ENCODE results near the gene TCF19.
A peak's percentile ranks its signal among the peaks of the same experiment; 100 is the strongest.
"Not testable (repeated sequence)": the region's sequence is repeated elsewhere in the genome, so short reads cannot be mapped to it uniquely, and the experiment has no call there.

Gene TCF19

DNA sequence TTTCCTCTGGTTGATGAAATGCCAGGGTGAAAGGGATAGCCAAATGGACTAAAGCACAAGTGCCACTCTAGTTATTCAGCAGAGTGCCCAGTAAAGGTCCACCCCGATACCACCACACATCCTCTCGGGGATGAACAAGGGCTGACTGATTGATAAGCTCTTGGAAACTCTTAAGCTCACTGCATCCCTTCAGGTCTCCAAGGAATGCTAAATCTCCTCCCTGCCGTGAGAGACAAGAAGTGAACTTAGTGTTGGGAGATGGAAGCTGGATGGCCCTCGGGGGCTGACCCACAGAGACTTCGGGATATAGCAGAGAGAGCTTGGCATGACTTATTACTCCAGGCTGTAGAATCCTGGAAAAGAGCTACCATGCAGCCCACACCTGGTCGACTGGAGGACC, 25.5 kb downstream of the TCF19 start:
- DNase-seq: not testable (repeated sequence)

DNA sequence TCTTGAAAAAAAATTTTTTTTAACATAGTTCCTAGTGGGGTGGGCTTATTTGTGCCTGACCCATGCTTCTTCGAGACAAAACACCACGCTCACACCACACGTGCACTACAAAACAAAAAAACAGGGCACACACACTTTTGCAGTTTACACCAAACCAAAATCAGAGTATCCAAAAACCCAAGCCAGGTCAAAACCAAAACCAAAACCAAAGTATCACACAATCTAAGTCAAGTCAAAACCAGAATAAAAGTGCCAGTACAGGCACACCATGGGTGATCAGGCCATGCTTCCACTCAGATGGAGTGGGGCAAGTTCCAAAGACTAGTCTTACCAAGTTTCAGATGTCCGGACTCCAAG, 27.3 kb downstream of the TCF19 start:
- peak in 1 of 5 donors; percentile 31 for DNase-seq

DNA sequence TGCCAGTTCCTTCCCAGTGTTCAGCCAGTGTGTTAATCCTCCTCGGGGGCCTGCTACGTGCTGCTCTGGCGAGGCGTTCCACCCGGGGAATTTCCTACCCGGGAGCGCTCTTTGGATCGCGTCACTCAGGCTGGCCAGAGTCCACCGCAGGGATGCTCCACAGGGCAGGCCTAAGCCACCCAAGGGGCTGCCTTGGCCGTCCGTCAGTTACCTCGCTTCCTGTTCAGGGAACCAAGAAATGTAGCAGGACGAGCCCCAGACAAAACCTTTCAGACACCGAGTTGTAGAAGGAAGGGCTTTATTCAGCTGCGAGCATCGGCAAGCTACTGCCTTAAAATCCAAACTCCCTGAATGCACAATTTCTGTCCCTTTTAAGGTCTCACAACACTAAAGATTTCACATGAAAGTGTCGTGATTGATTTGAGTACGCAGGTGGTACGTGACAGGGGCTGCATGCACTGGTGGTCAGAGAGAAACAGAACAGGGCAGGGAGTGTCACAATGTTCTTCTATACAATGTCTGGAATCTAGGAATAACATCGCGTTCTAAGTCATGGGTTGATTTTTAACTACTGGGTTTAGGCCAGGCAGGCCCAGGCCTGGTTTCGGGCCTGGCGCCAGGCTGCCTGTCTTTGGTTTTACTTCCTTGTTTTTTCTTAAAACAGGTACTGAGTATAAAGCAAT, 27.8 kb downstream of the TCF19 start:
- no peak for DNase-seq

DNA sequence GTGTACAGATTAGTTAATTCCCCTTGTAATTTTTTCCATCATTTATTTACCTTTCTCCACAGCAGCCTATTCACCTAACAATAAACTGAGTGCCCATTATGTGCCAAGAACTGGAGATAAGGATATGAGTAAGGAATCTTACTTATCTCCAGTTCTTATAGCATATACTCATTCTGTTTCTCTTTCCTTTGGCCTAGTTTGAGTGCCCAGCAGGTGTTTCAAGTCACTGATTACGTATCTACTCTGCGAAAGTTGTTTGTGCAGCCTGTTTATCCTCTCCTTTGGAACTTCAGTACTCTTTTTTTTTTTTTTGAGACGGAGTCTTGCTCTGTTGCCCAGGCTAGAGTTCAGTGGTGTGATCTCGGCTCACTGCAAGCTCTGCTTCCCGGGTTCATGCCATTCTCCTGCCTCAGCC, 29.4 kb downstream of the TCF19 start:
- no peak for DNase-seq

DNA sequence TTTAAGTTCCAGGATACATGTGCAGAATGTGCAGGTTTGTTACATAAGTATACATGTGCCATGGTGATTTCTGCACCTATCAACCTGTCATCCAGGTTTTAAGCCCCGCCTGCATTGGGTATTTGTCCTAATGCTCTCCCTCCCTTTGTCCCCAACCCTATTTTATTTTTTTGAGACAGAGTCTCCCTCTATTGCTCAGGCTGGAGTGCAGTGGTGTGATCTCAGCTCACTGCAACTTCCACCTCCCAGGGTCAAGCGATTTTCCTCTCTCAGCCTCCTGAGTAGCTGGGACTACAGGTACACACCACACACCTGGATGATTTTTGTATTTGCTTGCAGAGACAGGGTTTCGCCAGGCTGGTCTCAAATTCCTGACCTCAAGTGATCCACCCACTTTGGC, 30.8 kb downstream of the TCF19 start:
- DNase-seq: not testable (repeated sequence)

DNA sequence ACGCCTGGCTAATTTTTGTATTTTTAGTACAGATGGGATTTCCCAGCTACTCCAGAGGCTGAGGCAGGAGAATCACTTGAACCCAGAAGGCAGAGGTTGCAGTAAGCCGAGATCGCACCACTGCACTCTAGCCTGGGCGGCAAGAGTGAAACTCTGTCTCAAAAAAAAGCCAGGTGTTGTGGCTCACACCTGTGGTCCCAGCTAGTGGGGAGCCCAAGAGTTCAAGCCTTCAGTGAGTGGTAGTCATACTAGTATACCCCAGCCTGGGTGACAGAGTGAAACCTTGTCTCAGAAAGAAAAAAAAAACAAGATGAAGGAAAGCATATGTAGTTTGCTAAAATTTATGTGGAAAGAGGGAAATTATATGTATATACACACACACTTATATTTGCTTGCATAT, 32.1 kb downstream of the TCF19 start:
- DNase-seq: no peak

DNA sequence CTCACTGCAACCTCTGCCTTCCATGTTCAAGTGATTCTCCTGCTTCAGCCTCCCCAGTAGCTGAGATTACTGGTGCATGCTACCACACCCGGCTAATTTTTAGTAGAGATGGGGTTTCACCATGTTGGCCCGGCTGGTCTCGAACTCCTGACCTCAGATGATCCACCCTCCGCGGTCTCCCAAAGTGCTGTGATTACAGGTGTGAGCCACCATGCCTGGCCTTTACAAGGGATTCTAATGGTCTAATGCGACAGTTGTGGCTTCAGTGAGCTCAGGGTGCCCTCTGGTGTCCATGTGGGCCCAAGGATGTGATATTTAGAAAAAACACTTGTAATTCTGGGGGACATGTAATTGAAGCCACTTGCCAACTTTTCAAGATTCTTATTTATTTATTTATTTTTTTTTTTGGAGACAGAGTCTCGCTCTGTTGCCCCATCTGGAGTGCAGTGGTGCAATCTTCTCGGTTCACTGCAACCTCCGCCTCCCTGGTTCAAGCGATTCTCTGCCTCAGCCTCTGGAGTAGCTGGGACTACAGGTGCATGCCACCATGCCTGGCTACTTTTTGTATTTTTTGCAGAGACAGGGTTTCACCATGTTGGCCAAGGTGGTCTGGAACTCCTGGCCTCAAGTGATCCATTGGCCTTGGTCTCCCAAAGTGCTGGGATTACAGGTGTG, 34.2 kb downstream of the TCF19 start:
- DNase-seq: peak in 4 of 5 donors; percentile 15 to 64 (median 34)

DNA sequence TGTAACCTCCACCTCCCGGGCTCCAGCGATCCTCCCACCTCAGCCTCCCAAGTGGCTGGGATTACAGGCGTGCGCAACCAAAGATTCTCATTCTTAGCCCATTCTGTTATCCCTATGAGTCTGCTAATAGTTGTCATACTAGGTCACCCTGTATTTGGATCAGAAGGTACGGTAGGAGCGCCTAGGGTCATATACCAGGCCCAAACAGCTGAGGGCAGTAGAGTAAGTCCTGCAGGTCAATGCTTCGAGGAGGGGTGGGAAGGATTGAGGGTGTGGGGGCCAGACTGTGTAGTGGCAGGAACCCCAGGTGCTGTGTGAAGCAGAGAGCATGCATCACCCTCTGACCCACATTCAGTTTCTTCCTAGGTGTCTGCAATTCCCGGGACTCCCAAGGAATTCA, 34.8 kb downstream of the TCF19 start:
- no peak for DNase-seq

DNA sequence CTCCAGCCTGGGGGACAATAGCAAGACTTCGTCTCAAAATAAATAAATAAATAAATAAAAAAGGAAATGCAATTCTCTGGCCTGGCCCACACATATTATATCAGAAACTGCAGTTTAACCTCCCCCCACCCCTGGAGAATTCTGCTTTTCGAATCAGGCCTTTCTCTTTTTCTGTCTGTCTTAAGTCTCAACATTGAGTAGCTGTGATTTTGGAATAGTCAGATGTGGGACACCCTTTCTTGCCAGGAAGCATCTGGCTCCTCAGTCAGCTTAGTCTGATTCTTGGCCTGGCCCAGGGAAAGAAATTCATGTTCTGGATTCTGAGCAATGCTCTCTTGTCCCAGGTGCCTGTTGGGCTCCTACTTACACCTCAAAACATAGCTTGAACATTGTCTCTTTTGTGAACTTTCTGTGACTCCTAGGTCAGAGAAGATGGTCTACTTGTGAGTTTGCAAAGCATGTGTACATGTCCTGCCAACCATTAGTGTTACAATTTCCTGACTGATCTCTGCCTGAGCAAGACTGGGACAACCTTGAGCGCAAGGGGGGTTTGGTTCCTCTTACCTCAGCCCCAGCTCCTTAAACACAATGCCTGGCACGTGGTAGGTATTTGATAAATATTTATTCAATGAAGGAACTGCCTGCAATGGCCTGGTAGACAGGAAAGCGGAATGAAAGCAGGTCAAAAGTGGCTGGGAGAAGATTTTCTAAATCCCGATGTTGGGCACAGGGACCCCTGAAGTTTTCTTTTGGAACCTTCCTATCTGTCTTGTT, 35.9 kb downstream of the TCF19 start:
- DNase-seq: no peak

DNA sequence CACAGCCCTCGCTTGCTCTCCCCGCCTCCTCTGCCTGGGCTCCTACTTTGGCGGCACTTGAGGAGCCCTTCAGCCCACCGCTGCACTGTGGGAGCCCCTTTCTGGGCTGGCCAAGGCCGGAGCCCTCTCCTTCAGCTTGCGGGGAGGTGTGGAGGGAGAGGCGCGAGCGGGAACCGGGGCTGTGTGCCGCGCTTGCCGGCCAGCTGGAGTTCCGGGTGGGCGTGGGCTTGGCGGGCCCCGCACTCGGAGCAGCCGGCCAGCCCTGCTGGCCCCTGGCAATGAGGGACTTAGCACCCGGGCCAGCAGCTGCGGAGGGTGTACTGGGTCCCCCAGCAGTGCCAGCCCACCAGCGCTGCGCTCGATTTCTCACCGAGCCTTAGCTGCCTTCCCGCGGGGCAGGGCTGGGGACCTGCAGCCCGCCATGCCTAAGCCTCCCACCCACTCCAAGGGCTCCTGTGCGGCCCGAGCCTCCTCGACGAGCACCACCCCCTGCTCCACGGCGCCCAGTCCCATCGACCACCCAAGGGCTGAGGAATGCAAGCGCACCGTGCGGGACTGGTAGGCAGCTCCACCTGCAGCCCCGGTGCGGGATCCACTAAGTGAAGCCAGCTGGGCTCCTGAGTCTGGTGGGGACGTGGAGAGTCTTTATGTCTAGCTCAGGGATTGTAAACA, 37.1 kb downstream of the TCF19 start:
- DNase-seq: not testable (repeated sequence)

DNA sequence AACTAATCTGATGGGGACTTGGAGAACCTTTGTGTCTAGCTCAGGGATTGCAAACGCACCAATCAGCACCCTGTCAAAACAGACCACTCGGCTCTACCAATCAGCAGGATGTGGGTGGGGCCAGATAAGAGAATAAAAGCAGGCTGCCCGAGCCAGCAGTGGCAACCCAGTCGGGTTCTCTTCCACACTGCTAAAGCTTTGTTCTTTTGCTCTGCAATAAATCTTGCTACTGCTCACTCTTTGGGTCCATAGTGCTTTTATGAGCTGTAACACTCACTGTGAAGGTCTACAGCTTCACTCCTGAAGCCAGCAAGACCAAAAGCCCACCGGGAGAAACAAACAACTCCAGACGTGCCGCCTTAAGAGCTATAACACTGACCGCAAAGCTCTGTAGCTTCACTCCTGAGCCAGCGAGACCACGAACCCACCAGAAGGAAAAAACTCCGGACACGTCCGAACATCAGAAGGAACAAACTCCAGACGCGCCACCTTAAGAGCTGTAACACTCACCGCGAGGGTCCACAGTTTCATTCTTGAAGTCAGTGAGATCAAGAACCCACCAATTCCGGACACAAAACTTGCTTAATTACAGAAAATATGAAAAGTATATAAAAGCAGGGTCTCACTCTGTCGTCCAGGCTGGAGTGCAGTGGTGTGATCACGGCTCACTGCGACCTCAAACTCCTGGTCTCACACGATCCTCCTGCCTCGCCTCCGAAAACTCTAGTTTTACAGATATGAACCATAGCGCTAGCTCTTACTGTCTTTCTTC, 38.0 kb downstream of the TCF19 start:
- DNase-seq: not testable (repeated sequence)

DNA sequence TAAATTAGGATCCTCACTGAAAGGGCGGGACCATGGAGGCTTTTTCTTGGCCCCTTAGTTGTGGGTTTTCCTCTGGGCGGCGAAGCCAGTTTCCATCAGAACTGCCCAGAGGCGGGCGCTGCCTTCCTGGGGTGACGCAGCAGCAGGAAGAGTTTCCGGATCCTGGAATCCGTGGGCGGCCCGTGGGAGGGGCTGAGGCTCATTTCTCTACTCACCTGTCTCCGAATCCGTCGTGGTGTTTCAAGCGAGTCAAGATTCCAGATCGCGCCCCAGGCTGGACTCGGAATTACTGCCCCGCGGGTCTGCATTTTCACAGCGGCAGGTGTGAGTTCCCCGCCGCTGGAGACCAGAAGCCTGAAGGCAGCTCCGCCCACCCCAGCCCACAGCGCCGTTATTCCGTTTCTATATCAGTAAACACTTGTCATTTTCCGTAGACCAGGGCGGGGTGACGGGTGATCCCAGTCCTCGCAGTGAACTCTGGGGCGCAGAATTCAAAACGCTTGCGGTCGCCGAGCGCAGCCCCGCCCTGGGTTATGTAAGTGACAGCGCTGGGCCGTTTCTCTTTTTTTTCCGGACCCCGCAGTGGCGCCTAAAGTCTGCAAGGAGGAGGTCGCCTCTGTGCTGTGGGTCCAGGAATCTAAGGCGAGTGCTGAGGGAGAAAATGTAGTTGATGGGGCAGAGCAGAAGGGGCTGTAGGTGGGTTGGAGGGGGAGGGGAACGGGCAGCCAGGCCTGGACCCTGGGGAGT, 39.3 kb downstream of the TCF19 start:
- peak; percentile 90 to 96 (median 94) for DNase-seq

DNA sequence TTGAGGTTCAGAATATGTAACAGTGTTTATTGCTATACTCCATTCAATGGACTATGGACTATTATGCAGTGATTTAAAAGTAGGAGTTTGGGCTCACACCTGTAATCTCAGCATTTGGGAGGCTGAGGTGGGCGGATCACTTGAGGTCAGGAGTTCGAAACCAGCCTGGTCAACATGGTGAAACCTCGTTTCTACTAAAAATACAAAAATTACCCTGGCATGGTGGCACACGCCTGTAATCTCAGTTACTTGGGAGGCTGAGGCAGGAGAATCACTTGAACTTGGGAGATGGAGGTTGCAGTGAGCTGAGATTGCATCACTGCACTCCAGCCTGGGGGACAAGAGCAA, 40.7 kb downstream of the TCF19 start:
- DNase-seq: not testable (repeated sequence)

DNA sequence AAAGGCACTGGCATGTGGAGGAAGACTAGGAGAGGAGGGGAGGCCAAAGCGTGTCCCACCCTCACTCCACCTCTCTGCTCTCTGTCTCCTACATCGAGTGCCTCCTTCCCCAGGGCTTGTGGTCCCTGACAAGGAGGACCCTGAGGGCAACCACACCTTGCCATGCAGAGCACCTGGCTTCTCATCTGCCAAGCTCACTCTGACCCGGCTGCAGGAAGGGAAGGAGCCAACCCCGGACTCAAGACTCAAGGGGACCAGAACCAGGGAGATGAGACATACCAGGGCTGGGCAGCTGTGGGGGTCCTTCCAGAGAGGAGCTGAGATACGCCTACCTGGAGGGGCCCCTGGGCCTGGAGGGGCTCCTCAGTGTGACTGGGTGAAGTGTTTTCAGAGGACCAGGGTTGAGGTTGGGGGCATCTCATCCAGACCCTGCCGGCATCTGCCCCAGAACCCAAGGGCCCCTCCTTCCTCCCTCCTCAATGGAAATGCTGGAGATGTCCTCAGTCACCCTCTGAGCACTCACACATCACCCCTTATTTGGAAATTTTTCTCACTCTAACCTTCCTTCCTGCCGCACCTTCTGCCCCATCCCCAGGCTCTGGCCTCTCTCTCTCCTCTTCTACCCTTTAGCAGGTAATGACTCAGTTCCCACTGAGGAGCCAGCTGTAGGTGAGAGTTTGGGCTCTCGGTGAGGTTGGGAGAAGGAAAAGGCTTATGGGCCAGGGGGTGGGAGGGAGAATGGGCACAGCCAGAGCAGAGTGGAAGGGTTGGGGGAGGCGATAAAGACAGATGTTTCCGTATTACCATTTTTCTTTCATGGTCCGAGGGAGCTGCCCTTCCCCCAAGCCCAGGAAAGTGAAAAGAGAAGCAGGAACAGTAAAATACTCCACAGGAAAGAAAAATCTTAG, 44.1 kb downstream of the TCF19 start:
- peak in 1 of 5 donors; percentile 35 for DNase-seq

DNA sequence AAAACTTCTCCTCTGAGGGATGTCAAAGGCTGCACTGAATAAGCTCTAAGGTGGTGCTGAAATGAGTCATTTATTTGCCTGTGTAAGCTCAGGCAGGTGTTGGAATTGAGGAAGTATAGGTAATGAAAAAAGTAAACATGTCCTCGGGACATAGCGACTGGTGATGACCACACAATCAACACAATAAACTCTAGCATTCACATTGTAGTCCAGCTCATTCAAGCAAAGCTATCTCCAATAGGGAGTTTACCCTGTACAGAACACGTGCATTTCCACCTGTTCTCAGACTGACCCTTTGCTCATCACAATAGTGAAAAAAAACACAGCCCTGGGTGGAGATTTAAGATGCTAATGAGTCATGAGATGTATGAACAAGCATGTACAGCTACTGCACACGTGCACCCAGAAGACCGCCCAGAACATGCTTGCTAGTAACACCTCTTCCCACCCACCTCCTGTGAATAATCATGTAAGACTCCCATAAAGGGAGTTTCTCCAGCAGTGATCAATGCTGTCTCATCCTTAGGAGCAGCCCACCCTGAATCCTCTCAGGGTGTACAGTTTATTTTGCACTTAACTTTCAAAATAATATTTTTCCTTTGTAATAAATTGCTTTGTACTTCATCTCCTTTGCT, 45.1 kb downstream of the TCF19 start:
- DNase-seq: peak in 4 of 5 donors; percentile 42 to 78 (median 50)

DNA sequence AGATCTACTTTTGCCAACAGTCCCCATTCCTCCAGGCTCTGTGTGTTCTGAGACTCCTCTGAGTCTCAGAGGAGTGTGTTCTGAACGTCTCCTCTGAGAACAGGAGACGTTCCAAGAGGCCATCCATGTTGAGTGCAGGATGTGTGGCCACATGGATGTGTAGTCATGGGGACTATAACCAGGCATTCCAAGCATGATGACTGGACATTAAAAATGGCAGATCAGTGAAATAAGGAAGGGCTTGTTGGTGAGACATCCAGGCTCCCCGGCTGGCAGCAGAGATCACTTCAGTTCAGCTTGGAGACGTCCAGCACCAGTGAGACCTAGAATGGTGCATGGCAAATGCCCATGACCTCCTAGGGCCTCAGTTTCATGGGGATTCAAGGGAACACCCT, 46.4 kb downstream of the TCF19 start:
- no peak for DNase-seq

DNA sequence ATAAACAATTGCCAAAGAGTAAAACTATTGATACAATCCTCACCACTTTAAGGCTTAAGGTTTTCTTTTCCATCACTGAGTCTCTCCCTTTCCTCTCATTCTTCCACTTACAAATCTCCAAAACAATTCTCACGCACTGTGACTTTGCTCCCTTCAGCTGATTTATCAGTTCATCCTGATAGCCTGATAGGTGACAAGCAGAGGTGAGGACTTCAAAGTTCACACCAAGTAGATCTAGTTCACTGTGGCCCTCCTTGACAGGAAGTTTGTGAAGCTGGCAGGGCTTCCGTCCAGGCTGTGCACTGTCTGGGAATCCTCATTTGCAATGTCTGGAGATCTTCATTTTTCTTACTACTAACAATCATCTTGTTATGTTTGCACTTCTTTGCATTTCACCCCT, 47.2 kb downstream of the TCF19 start:
- no peak for DNase-seq

DNA sequence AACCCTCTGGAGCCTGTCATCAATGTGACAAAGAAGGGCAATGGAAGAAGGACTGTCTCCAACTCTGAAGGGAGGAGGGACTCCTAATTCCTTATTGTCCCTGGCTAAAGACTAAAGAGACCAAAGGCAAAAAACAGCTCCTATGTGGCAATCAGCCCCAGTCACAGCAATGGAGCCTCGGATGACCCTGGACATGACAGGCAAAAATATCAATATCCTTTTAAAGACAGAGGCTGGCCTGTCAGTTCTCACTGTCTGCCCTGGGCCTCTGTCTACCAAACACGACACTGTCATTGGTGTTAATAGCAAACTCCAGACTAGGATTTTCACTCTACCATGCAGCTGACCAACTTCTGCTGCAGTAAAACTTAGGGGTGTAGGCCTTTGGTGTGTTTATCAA, 50.1 kb downstream of the TCF19 start:
- DNase-seq: no peak

DNA sequence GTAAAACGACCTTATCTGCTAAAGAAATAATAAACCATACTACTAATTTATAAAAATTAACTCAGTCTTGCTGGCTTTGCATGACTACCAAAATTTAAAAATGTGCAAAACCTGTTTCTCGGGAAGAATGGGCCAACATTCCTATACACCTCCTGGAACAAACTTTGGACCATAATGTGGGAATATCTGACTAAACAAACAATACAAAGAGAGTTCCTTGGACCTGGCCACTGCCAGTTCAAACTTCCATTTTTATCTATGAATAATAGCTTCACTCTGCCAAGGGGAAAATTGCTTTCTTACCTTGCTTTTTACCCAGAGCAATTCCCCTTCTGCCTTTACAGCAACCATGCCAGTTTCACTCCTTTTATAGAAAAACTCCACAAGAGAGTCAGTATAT, 50.7 kb downstream of the TCF19 start:
- DNase-seq: no peak

DNA sequence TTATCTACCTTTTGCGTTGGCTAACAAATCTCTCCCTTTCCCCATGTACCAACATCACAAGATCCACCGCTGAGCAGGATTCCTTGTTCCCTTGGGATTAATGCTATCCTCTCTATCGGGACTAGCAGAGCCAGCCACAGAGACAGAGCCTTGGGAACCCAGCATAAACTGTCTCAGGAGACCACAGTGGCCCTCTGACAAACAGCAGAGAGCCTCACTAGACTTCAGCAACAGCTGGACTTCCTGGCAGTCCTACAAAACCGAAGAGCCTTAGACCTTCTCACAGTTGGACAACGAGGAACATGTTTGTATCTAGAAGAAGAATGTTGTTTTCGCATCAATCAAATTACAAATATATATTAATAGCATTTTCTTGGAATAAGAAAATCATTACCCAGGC, 51.7 kb downstream of the TCF19 start:
- DNase-seq: no peak

Data from T-helper 1 cell (primary cell).